Brain microvascular endothelial cell (primary cell): Measurements from ENCODE around the gene PAK4.

Experiments used
- DNase-seq: peaks from one replicate; pipeline ENCODE4 v3.0.0-alpha.2; 2020
- H3K27ac ChIP-seq: fragments of 250-450 bp; sonication (Bioruptor Pico); 2 replicates; pipeline ENCODE4 v1.5.1; 2020; ENCODE audit warnings: mild to moderate bottlenecking, moderate library complexity
- H3K27me3 ChIP-seq: fragments of 250-450 bp; sonication (Bioruptor Pico); replicated peaks from 2 replicates; pipeline ENCODE4 v1.5.1; 2020; ENCODE audit warnings: mild to moderate bottlenecking
- H3K36me3 ChIP-seq: fragments of 250-450 bp; sonication (Bioruptor Pico); replicated peaks from 2 replicates; pipeline ENCODE4 v1.5.1; 2020; ENCODE audit warnings: mild to moderate bottlenecking
- H3K4me3 ChIP-seq: 2 replicates; pipeline ENCODE4 v1.5.1; 2011; ENCODE audit warnings: low read depth, mild to moderate bottlenecking, control low read depth, low read length, moderate library complexity
- CTCF ChIP-seq: IDR thresholded peaks from 2 replicates; pipeline ENCODE4 v1.5.1; 2011; ENCODE audit warnings: low read depth, mild to moderate bottlenecking, moderate library complexity, low read length, control low read depth, inconsistent platforms; ENCODE audit errors: missing control alignments
- in situ Hi-C: cut with HindIII; loops from 2 replicates; pipeline ENCODE4 v1.10.0; 2017; ENCODE audit warnings: low sequenced_read_pairs, low pct_ligation_motif_present

Gene PAK4

GRCh38 chr19:39164289-39164688 is 38.7 kb downstream of the PAK4 start:
- H3K27me3 ChIP-seq: no peaks in the 10 kb centered on the region
- no peak for DNase-seq
- no peak overlapping the region for H3K27ac ChIP-seq
- H3K36me3 ChIP-seq: no peaks in the 10 kb centered on the region
- TF ChIP-seq CTCF: no peak
- in situ Hi-C loops: no loop called here
- H3K4me3 ChIP-seq: no peak overlapping the region

GRCh38 chr19:39165857-39166256 is 40.3 kb downstream of the PAK4 start:
- Histone ChIP-seq H3K4me3 (no peak overlapping the region), H3K36me3 (no peaks in the 10 kb centered on the region), H3K27ac (no peak overlapping the region), H3K27me3 (no peaks in the 10 kb centered on the region)
- DNase-seq: no peak
- in situ Hi-C loops: no loop called here
- no peak for TF ChIP-seq CTCF

- H3K27me3 ChIP-seq: no peaks in the 10 kb centered on the region
- H3K4me3 ChIP-seq: no peak overlapping the region
- H3K27ac ChIP-seq: no peak overlapping the region
- H3K36me3 ChIP-seq: no peaks in the 10 kb centered on the region
- no peak for TF ChIP-seq CTCF
- in situ Hi-C loops: no loop called here
- DNase-seq: no peak
These were observed 41.2 kb downstream of the PAK4 start for GRCh38 chr19:39166571-39167391.

- in situ Hi-C loops: no loop called here
- no peak for TF ChIP-seq CTCF
- Histone ChIP-seq H3K36me3 (no peaks in the 10 kb centered on the region), H3K4me3 (no peak overlapping the region), H3K27ac (no peak overlapping the region), H3K27me3 (no peaks in the 10 kb centered on the region)
- DNase-seq: no peak
These were observed 42.1 kb downstream of the PAK4 start for GRCh38 chr19:39167461-39168257.

GRCh38 chr19:39168258-39169142 is 42.9 kb downstream of the PAK4 start:
- H3K4me3 ChIP-seq: no peak overlapping the region
- no peak overlapping the region for H3K27ac ChIP-seq
- in situ Hi-C loops: no loop called here
- H3K27me3 ChIP-seq: no peaks in the 10 kb centered on the region
- DNase-seq: no peak
- no peak for TF ChIP-seq CTCF
- no peaks in the 10 kb centered on the region for H3K36me3 ChIP-seq
